CD4-positive, alpha-beta T cell (primary cell): ENCODE results near the gene PTPRO. TPM values are rescaled to one million over a fixed set of nuclear protein-coding genes. Genes with fewer than 3 reads are reported as not detected.

ENCODE experiments used
- ATAC-seq: fragments of 200-7000 bp; cut with Tn5 transposase; one replicate; pipeline ENCODE4 v1.10.0; 2022; ENCODE audit warnings: mild to moderate bottlenecking; ENCODE audit not compliant: poor library complexity
- CTCF ChIA-PET: fragments of 350-600 bp; sonication (Branson Sonifier 250); formaldehyde crosslinking; loops from one replicate; lab custom pipeline; 2021; ENCODE audit warnings: antibody characterized with exemption, inconsistent platforms; lab: Charles Lee
- POLR2A ChIA-PET: fragments of 350-600 bp; sonication (Branson Sonifier 250); formaldehyde crosslinking; loops from one replicate; lab custom pipeline; 2021; ENCODE audit warnings: antibody characterized with exemption, inconsistent platforms; lab: Charles Lee
- DNase-seq, 14 experiments: peaks; one replicate each; pipeline ENCODE4 v3.0.0-alpha.2; 2013 to 2020; ENCODE audit warnings: mixed read lengths in 2 of 14
- H3K27ac ChIP-seq, 2 donors: one replicate each; pipeline versions ENCODE4 v1.5.1 to v1.7.0; 2013; ENCODE audit warnings: low read length in 2 of 2, low read depth in 1 of 2, mild to moderate bottlenecking in 1 of 2
- H3K27me3 ChIP-seq, 2 experiments: 1 replicate in 1 of 2; 2 replicates in 1 of 2; pipeline versions ENCODE4 v1.6.1 to v1.7.0; 2013; ENCODE audit warnings: low read length in 2 of 2, control low read depth in 1 of 2, mild to moderate bottlenecking in 1 of 2, moderate library complexity in 1 of 2; ENCODE audit not compliant: insufficient read depth in 2 of 2, control insufficient read depth in 1 of 2
- H3K36me3 ChIP-seq: one replicate; pipeline ENCODE4 v1.6.1; 2013; ENCODE audit warnings: low read length, control low read depth; ENCODE audit not compliant: insufficient read depth
- H3K4me1 ChIP-seq: one replicate; pipeline ENCODE4 v1.6.1; 2013; ENCODE audit warnings: low read length, control low read depth; ENCODE audit not compliant: insufficient read depth
- H3K4me3 ChIP-seq: one replicate; pipeline ENCODE4 v1.5.1; 2013; ENCODE audit warnings: mild to moderate bottlenecking, low read length, moderate library complexity
- H3K9me3 ChIP-seq, 2 experiments: 1 replicate in 1 of 2; 2 replicates in 1 of 2; pipeline versions ENCODE4 v1.6.1 to v1.7.0; 2013; ENCODE audit warnings: low read length in 2 of 2, mild to moderate bottlenecking in 2 of 2, control low read depth in 1 of 2, moderate library complexity in 1 of 2; ENCODE audit not compliant: control insufficient read depth in 1 of 2, insufficient read depth in 1 of 2
- H3K27ac Mint-ChIP-seq: one replicate; pipeline ENCODE4 v1.8.0; 2020; ENCODE audit warnings: mixed read lengths
- H3K27me3 Mint-ChIP-seq: one replicate; pipeline ENCODE4 v1.8.0; 2021; ENCODE audit warnings: mixed read lengths
- H3K36me3 Mint-ChIP-seq: one replicate; pipeline ENCODE4 v1.8.0; 2021; ENCODE audit warnings: low read depth, mixed read lengths
- H3K4me1 Mint-ChIP-seq: one replicate; pipeline ENCODE4 v1.8.0; 2021; ENCODE audit warnings: low read depth, mixed read lengths
- H3K4me3 Mint-ChIP-seq: one replicate; pipeline ENCODE4 v1.8.0; 2020; ENCODE audit warnings: mild to moderate bottlenecking, mixed read lengths
- H3K9me3 Mint-ChIP-seq: one replicate; pipeline ENCODE4 v1.8.0; 2020; ENCODE audit warnings: mixed read lengths
- intact Hi-C, 2 experiments: fragments of 100-400 bp; cut with DNase I in 1 of 2; cut with micrococcal nuclease in 1 of 2; formaldehyde crosslinking; loops; one replicate each; pipeline versions ENCODE4 v1.15.1 to v1.9.0; 2023 to 2025; cut with DNase I, micrococcal nuclease
- total RNA-seq, 174 experiments: library from RNA in 2 of 174; stranded (reverse) in 2 of 174; gene quantifications; one replicate each; pipeline ENCODE4 v1.2.3 and lab custom pipeline; 2021 to 2026
- TF ChIP-seq, protein P1 (sequence below): fragments of 200-600 bp; IDR thresholded peaks from one replicate; pipeline ENCODE4 v1.8.0; 2022; ENCODE audit warnings: antibody characterized with exemption, mild to moderate bottlenecking

The PTPRO gene
- total RNA-seq, 2 experiments from 2014 or later: 2.1 to 2.8 TPM

- Mint-ChIP-seq H3K4me3 (no peak overlapping the region), H3K4me1 (no peaks in the 10 kb centered on the region), H3K27me3 (no peaks in the 10 kb centered on the region), H3K27ac (no peak overlapping the region), H3K9me3 (no peaks in the 10 kb centered on the region), H3K36me3 (no peaks in the 10 kb centered on the region)
- no peaks in the 10 kb centered on the region for H3K36me3 ChIP-seq
- TF ChIP-seq, protein P1, sequence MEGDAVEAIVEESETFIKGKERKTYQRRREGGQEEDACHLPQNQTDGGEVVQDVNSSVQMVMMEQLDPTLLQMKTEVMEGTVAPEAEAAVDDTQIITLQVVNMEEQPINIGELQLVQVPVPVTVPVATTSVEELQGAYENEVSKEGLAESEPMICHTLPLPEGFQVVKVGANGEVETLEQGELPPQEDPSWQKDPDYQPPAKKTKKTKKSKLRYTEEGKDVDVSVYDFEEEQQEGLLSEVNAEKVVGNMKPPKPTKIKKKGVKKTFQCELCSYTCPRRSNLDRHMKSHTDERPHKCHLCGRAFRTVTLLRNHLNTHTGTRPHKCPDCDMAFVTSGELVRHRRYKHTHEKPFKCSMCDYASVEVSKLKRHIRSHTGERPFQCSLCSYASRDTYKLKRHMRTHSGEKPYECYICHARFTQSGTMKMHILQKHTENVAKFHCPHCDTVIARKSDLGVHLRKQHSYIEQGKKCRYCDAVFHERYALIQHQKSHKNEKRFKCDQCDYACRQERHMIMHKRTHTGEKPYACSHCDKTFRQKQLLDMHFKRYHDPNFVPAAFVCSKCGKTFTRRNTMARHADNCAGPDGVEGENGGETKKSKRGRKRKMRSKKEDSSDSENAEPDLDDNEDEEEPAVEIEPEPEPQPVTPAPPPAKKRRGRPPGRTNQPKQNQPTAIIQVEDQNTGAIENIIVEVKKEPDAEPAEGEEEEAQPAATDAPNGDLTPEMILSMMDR: no peak
- intact Hi-C loops: no loop called here
- H3K27ac ChIP-seq: no peak overlapping the region
- no peak for DNase-seq
- H3K27me3 ChIP-seq: no peaks in the 10 kb centered on the region
- POLR2A ChIA-PET: no interaction called here
- no peaks in the 10 kb centered on the region for H3K4me1 ChIP-seq
- ATAC-seq: no peak
- CTCF ChIA-PET: no interaction called here
- no peaks in the 10 kb centered on the region for H3K9me3 ChIP-seq
- H3K4me3 ChIP-seq: no peak overlapping the region
Measured at GRCh38 chr12:15600223-15600935, 278.1 kb downstream of the PTPRO start.

GRCh38 chr12:15601210-15601800 is 279.0 kb downstream of the PTPRO start:
- intact Hi-C loops: no loop called here
- ChIA-PET CTCF (no interaction called here), POLR2A (no interaction called here)
- Mint-ChIP-seq H3K4me3 (no peak overlapping the region), H3K9me3 (no peaks in the 10 kb centered on the region), H3K27ac (no peak overlapping the region), H3K27me3 (no peaks in the 10 kb centered on the region), H3K4me1 (no peaks in the 10 kb centered on the region), H3K36me3 (no peaks in the 10 kb centered on the region)
- H3K27me3 ChIP-seq: no peaks in the 10 kb centered on the region
- H3K9me3 ChIP-seq: no peaks in the 10 kb centered on the region
- peak in 2 of 14 experiments; percentile 24 to 44 for DNase-seq
- no peaks in the 10 kb centered on the region for H3K36me3 ChIP-seq
- ATAC-seq: no peak
- no peaks in the 10 kb centered on the region for H3K4me1 ChIP-seq
- no peak overlapping the region for H3K27ac ChIP-seq
- TF ChIP-seq, protein P1: no peak
- H3K4me3 ChIP-seq: no peak overlapping the region

DNA sequence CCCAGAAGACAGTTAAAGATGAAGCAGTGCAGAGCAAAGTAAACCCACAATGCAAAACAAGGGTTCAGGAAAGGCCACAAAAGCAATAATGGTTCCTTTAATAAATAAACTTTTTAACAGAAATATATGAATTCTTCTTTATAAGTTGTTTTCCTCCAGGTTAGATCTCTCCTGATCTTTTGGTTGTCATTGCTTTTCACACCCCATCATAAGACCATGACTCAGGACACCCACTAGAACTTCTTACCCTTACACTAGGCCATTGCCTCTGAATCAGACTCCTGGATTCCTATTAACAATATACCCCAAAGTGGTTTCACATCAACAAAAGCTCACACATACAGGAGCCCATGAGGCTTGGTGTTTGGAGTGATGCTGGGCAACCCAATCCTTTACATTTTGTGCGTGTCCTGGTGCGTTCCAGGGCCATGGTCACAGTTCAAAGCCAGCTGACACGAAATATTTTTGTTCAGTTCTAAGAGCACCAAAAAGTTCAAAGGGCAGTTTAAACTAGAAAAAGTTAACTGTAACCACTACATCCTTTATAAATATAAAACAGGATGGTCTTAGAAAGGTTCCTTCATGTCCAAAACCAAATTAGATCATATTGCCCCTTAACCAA is 279.9 kb downstream of the PTPRO start:
- Histone ChIP-seq H3K4me1 (no peaks in the 10 kb centered on the region), H3K36me3 (no peaks in the 10 kb centered on the region), H3K27ac (no peak overlapping the region), H3K9me3 (no peaks in the 10 kb centered on the region), H3K27me3 (no peaks in the 10 kb centered on the region), H3K4me3 (no peak overlapping the region)
- CTCF ChIA-PET: no interaction called here
- no peaks in the 10 kb centered on the region for H3K27me3 Mint-ChIP-seq
- H3K4me3 Mint-ChIP-seq: no peak overlapping the region
- POLR2A ChIA-PET: no interaction called here
- intact Hi-C loops: no loop called here
- no peaks in the 10 kb centered on the region for H3K4me1 Mint-ChIP-seq
- TF ChIP-seq, protein P1: no peak
- H3K36me3 Mint-ChIP-seq: no peaks in the 10 kb centered on the region
- no peaks in the 10 kb centered on the region for H3K9me3 Mint-ChIP-seq
- DNase-seq (no peak), ATAC-seq (no peak)
- H3K27ac Mint-ChIP-seq: no peak overlapping the region
